Activated CD4-positive, alpha-beta T cell treated with anti-CD3 and anti-CD28 coated beads for 48 hours (primary cell): ENCODE measurements around the gene RUNDC3A.
"Not testable (repeated sequence)": the region's sequence is repeated elsewhere in the genome, so short reads cannot be mapped to it uniquely, and the experiment has no call there.

Experiments used
- DNase-seq: peaks from one replicate; pipeline ENCODE4 v3.0.0-alpha.2; 2020

Gene RUNDC3A

DNA sequence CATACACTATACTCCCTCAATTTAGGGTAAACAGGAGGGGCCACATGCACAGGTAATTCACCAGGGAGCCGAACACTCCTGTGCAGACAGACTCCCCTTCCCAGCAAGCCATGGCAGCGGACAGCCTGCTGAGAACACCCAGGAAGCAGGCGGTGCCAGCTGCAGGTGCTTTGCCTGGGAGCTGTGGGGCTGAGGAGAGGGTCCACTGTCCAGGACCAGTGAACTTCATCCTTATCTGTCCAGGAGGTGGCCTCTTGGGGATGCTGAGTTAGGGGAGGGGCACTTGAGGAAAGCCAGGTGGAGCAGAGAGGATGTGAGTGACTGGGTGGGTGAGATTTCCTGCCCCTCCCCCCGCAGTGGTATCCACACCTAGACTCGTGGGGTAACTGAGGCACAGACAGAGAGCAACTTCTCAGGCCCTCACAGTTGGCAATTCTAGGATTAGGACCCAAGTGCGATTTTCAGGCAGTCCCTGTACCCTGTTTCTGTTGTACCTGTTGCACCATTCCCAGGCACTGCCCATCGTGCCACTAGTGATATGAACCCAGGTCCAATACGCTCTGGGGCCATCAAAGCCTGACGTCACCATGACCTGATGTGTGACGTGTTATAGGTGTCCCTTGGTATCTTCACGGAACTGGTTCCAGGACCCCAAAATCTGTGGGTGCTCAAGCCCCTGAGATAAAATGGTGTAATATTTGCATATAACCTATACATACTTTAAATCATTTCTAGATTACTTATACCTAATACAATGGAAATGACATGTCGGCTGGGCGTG, 37.9 kb downstream of the RUNDC3A start:
- DNase-seq: no peak

DNA sequence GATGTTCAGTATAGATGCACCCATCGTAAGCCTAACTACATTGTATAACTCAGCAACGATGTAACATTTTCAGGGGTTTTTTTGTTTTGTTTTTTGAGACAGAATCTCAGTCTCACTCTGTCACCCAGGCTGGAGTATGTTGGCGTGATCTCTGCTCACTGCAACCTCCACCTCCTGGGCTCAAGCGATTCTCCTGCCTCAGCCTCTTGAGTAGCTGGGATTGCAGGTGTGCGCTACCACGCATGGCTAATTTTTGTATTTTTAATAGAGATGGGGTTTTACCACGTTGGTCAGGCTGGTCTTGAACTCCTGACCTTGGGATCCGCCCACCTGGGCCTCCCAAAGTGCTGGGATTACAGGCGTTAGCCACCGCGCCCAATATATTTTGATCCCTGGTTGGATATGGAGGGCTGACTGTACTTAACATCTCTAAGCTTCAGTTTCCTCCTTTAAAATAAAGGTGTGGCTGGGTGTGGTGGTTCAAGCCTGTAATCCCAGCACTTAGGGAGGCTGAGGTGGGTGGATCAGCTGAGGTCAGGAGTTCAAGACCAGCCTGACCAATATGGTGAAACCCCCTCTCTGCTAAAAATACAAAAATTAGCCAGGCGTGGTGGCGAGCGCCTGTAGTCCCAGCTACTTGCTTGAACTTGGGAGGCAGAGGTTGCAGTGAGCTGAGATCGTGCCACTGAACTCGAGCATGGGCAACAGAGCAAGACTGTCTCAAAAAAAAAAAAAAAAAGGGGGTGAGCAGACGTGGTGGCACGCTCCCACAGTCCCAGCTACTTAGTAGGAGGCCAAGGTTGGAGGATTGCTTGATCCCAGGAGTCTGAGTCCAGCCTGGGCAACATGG, 39.0 kb downstream of the RUNDC3A start:
- not testable (repeated sequence) for DNase-seq

DNA sequence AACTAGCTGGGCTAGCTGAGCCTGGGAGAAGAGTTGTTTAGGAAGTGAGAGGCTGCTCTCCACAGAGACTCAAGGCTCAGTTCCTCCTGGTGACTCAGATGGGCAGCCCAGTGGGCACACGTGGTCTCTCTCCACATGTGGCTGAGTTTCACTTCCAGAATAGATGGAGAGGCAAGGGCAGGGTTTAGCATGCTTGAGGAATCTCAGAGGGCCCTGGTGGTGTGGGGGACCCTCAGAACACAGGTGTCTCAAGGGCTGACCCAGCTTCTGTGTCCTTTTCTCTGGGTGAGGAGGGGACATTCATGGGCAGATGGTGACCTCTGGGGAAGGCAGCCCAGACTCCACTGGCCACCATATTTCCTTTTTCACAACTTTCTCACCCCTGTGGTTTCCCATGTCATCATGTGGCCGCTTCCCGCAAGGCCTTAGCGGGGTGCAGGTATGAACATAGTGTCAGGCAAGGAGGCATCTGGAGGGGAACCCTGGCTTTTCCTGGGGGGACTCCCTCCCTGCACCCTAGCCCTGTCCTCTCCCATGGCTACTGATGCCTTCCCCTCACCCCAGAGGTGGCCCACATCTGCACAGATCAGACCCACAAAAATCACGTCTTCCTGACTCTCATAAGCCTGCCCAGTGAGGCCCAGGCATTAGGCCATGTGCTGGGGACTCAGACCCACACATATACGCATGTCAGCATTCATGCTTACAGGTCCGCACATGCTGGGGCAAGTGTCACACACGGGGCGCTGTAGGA, 40.0 kb downstream of the RUNDC3A start:
- no peak for DNase-seq

DNA sequence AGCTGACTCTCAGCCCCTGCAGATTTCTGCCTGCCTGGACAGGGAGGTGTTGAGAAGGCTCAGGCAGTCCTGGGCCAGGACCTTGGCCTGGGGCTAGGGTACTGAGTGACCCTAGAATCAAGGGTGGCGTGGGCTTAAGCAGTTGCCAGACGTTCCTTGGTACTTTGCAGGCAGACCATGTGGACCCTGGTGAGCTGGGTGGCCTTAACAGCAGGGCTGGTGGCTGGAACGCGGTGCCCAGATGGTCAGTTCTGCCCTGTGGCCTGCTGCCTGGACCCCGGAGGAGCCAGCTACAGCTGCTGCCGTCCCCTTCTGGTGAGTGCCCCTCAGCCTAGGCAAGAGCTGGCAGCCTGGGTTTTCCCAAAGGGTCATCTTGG, 40.6 kb downstream of the RUNDC3A start:
- DNase-seq: no peak

DNA sequence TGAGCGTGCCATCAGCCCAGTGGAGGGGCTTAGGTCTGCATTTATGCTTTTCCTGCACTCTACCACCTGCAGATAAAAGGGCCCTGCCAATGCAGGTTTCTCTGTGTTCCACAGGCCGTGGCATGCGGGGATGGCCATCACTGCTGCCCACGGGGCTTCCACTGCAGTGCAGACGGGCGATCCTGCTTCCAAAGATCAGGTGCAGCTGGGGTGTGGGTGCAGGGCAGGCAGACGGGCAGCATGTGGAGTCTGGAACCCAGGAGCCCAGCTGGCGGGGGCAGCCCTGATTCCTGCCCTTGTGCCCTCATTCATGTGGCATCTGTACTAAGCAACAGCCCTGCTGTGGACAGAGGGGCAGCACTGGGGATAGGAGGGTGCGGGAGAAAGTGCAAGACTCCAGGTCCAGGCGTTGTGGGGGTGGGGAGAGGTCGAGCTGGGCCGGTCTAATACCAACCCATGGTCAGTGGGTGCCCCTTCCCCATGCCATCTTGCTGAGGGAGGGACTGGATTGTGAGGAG, 41.2 kb downstream of the RUNDC3A start:
- no peak for DNase-seq

DNA sequence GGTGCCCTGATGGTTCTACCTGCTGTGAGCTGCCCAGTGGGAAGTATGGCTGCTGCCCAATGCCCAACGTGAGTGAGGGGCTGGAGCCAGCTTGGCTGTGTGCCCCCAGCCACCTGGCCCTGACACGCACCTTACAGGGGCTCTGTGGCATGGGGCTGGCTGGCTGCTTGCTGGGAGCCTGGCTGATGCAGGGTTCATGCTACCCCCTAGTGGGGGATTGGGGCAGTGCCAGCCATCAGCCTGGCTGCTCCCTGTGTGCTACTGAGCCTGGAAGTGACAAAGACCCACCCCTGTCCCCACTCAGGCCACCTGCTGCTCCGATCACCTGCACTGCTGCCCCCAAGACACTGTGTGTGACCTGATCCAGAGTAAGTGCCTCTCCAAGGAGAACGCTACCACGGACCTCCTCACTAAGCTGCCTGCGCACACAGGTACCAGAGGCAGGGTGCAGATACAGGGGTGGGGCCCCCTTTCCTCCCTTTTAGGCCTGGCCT, 42.4 kb downstream of the RUNDC3A start:
- DNase-seq: peak; percentile 84

DNA sequence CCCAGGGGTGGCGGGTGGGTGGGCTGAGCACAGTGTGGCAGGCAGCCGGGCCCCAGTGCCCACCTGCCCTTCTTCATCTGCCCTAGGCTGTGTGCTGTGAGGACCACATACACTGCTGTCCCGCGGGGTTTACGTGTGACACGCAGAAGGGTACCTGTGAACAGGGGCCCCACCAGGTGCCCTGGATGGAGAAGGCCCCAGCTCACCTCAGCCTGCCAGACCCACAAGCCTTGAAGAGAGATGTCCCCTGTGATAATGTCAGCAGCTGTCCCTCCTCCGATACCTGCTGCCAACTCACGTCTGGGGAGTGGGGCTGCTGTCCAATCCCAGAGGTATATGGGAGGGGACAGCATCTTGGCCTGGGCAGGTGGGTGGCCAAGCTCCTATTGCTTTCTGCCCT, 43.1 kb downstream of the RUNDC3A start:
- DNase-seq: no peak

DNA sequence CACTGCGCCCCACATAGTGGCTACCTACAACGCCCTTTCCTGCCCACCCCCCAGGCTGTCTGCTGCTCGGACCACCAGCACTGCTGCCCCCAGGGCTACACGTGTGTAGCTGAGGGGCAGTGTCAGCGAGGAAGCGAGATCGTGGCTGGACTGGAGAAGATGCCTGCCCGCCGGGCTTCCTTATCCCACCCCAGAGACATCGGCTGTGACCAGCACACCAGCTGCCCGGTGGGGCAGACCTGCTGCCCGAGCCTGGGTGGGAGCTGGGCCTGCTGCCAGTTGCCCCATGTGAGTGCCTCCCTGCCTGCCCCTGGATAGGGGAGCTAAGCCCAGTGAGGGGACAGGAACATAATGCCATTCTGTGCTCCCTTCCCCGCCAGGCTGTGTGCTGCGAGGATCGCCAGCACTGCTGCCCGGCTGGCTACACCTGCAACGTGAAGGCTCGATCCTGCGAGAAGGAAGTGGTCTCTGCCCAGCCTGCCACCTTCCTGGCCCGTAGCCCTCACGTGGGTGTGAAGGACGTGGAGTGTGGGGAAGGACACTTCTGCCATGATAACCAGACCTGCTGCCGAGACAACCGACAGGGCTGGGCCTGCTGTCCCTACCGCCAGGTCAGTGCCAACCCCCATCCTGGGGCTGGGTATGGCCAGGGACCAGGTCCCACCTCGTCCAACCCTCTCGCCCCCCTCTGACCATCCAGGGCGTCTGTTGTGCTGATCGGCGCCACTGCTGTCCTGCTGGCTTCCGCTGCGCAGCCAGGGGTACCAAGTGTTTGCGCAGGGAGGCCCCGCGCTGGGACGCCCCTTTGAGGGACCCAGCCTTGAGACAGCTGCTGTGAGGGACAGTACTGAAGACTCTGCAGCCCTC, 43.8 kb downstream of the RUNDC3A start:
- DNase-seq: no peak

DNA sequence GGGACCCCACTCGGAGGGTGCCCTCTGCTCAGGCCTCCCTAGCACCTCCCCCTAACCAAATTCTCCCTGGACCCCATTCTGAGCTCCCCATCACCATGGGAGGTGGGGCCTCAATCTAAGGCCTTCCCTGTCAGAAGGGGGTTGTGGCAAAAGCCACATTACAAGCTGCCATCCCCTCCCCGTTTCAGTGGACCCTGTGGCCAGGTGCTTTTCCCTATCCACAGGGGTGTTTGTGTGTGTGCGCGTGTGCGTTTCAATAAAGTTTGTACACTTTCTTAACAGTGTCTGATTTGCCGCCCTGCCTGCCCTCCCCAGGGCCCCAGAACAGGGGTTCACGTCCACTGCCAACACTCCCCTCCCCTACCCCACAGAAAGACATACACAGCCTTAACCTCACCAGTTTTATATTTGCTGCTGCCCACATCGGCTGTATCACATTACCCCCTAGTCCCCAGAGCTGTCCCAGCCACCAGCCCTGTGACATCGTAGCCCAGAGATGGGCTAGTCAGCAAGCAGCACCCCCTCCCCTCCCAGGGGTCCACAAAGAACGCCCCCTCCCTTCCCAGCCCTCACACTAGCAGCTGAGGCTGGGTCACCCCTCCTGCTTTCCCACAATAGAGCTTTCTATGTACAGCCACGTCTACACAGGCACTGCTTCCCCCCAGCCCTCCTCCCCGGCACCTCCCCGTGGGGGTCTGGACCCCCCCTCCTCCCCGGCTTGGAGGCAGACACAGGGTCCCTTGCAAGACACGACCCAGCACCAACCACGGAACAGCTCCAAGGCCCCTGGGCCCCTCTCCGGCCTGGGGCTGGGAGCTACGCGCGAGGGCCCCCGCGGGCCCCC, 44.6 kb downstream of the RUNDC3A start:
- no peak for DNase-seq

DNA sequence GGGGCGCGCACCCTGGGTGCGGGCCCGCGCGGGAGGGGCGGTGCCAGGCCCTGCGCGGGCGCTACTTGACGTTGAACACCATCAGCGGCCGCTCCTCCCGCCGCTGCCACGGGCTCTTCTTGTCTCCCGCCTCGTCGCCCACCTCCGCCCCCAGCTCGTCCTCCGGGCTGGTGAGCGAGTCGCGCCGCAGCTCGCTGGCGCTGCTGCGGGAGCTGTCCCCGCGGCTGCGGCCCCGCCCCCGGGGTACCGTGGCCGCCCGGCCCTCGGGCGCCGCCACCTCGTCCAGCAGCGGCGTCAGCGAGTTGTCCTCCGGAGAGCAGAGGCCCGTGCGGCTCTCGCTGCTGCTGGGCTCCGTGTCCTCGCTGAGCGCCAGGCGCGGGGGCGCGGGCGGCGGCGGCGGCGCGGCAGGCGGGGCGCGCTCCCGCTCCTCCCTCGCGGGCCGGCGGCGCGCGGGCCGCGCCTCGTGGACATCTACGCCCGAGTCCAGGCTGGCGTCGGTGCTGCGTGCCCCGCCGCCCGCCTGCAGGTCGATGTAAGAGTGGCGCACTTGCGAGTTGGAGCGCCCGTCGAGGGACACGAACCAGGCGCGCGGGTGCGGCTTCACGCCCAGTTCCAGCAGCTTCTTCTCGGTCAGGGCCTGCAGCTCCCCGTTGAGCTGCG, 45.4 kb downstream of the RUNDC3A start:
- DNase-seq: peak; percentile 27

DNA sequence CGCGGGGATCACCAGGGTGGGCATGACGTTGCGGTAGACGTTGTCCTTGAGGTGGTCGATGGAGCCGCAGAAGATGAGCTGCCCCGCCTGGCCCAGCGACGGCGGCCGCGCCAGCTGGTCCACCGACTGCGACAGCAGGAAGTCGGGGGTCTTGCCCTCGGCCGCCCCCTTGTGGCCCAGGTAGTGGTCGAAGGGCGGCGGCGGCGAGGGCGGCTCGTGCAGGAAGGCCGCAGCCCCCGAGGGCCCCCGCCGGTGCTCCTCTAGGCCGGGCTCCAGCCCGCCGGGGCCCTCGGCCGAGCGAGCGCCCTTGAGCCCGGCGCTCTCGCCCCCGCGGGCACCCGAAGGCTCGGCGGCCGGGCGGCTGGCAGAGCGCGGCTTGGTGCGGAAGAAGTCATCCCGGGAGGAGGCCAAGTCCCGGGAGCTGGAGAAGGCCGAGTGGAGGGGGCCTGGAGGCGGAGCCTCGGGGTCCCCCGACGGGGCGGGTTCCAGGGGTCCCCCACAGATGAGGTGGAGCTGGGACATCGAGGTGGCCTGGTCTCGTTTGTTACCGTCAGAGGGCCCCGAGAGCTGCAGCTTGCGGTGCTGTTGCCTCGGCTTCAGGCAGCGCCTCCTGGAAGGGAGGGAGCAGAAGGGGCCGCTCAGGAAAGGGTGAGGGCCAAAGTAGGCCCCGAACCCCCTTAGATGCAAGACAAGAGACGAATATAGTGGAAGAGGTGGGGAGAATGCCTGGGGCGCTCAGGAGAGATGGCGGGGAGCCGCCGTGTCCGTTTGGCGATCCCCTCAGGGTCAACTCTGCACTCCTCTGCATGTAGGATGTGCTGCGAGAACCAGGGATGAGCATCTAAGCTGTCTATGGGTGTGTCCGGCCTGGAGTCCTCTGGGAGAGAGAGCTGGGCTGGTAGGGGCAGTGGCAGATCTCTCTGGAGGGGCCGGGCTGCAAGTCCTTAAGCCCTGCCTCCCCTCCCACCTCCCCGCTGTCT, 46.5 kb downstream of the RUNDC3A start:
- DNase-seq: peak; percentile 70

DNA sequence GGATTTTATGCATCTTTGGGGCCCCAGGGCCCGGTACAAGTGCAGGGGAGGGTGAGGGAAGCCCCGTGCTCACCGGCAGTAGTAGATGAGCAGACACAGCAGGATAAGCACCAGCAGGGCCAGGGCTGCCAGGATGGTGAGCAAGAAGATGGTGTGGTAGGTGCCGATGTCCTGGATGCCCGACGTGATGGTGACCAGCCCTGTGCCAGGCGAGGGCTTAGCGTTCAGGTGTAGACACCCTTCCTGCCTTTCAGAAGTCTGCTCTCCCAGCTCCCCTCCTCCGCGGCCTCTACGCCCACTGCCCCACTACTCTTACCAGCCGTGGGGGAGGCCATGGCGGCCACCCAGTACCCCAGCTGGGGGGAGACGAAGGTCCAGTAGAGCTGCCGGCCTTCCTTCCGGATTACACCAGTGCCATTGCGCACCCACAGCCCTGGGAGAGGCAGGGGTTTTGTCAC, 47.3 kb downstream of the RUNDC3A start:
- DNase-seq: no peak

DNA sequence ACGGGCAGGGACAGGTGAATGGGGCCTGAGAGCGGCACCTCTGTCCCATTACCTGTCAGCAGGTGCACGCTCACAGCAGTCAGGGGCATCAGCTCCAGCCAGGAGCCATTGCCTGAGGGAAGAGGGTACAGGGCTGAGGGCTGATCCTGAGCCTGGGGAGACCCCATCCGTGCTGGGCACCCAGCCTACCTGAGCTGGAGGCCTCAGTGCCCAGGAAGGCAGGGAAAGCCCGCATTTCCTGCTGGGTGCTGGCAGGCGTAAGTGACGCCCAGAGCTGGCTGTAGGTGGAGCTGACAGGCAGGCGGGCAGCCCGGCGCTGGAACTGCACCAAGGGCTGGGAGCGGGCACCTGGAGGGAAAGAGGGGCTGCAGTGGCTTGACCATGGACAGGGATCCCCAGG, 47.8 kb downstream of the RUNDC3A start:
- DNase-seq: no peak

DNA sequence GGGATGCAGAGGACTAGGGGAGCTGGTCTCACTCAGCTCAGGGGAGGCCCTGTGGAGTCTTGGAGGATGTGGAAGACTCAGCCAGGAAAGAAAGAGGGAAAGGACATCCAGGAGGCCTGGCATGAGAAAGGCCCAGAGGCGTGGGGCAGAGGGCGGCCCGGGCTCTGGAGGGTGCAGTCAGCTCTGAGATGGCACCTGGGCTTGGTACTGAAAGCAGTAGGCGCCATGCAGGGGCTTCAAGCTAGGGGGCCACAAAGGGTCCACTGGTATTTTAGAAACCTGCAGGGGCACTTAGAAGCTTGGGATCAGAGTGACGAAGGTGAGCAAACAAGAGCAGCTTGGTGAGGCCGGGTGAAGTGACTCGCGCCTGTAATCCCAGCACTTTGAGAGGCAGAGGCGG, 49.7 kb downstream of the RUNDC3A start:
- DNase-seq: no peak

DNA sequence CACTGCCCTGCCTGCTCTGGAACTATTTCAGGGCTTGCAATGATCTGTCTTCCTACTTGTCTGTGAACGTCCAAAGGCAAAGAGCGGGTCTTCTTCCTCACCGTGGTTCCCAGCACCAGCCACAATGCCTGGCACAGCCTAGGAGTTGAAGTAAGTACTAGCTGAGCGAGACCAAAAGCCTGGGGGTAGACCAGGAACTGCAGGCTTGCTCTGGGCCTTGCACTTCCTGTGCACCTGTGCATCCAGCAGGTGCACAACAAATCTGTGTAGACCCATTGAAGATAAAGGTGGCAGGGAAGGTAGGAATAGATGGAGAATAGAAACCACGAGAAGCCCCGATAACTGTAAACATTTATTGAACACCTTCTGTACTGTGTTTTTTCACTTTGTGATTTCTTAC, 50.6 kb downstream of the RUNDC3A start:
- no peak for DNase-seq

DNA sequence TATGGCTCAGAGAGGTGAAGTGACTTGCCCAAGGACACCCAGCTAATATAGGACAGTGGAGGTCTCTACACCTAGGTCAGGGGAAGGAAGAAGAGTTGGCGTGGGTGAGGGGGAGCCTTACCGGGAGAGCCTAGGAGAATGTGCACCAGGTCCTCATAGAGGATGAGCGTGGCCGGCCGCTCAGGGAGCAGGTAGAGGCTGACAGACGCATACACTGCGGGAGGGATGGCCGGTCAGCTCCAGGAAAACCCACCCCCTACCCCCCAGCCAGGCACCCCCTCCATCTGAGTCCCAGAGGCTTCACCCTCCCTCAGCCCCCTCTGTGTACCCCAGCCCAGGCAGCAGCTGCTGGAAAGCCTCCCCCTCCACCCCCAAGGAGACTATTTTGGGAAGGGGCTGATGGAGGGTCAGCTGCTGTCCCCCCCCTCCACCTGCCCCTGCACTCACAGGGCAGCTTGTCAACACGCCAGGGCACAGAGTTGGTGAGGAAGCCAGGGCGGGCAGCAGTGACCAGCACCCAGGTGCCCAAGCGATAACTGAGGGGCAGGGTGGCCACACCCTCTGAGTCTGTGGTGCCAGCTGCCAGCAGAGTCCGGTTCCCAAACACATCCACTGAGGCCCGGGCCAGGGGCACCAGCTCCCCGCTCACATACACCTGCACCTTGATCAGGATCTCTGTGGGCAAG, 51.2 kb downstream of the RUNDC3A start:
- DNase-seq: no peak

DNA sequence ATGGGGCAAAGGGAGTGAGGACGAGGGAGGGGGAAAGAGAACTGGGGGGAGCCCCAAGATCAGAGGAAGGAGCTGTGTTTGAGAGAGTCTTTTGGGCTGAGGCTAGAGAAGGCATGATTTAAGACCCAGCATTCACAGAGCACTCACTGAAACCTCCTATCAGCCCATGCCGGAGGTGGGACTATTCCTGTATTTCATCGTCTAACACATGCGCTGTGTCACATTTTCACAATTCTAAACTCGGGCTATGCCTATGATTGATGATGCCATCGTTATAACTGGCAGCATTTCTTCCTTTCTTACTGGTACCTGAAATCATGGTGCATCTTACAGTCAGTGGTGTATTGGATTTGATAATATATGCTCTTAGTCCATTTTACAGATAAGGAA, 51.7 kb downstream of the RUNDC3A start:
- no peak for DNase-seq

DNA sequence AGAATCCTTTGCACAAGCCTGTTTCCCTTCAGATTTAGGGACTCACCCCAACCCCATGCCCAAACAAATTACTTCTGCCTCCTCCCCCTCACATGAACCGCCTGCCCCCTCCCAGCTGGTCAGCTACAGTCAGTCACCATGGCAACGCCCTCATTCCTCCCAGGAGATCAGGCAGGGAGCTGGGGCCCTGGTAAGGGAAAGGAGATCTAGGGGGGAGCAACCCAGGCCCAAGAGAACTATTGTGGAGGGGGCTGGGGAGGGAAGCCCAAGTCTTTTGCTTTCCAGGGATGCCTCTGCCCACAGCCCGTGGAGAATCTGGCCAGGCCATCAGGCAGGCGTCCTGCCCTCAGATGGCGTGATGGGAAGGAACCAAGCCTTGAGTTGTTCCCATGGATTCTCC, 52.4 kb downstream of the RUNDC3A start:
- DNase-seq: no peak
